Sigmoid colon (tissue), 4 donors: ENCODE results near the gene CCDC78.

Experiments
- EP300 ChIP-seq, 4 donors: sonication (generic); formaldehyde crosslinking; IDR thresholded peaks; one replicate each; pipeline ENCODE4 v1.6.1; 2017; ENCODE audit warnings: antibody characterized with exemption in 4 of 4
- POLR2A ChIP-seq, 2 donors: fragments of 450-650 bp; IDR thresholded peaks; one replicate each; pipeline ENCODE4 v1.6.1; 2016; ENCODE audit warnings: antibody characterized with exemption in 2 of 2, mild to moderate bottlenecking in 2 of 2, moderate library complexity in 2 of 2
- POLR2AphosphoS5 ChIP-seq, 4 donors: sonication (generic); formaldehyde crosslinking; IDR thresholded peaks; one replicate each; pipeline ENCODE4 v1.6.1; 2017; ENCODE audit warnings: antibody characterized with exemption in 4 of 4
- TF ChIP-seq, protein P1 (sequence below), 4 experiments: fragments of 450-650 bp in 3 of 4; fragments of 200-600 bp in 1 of 4; IDR thresholded peaks; one replicate each; pipeline ENCODE4 v1.5.1; 2016 to 2019; ENCODE audit warnings: antibody characterized with exemption in 4 of 4, mild to moderate bottlenecking in 3 of 4, moderate library complexity in 2 of 4

DNA sequence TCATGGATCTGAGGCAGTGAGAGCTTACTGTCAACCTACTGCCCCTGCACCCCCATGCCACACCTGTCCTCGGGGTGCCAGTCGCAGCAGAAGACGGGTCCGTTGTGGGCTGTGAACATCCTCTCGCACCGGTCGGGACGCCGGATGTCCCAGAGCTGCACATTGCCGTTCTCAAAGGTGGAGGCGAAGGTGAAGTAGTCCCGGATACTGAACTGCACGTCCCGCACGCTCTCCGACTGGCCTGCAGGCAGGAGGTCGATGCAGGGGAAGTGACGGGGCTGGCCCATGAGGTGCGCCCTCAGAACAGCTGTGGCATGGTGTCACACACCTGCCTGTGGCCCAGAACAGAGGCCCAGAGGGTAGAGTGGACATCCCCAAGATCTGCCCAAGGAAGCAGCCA, 38.7 kb downstream of the CCDC78 start:
- TF ChIP-seq EP300 (IDR thresholded peaks at IDR 0.05), result no peak
- TF ChIP-seq POLR2AphosphoS5 (IDR thresholded peaks at IDR 0.05), result no peak
- TF ChIP-seq, protein P1, sequence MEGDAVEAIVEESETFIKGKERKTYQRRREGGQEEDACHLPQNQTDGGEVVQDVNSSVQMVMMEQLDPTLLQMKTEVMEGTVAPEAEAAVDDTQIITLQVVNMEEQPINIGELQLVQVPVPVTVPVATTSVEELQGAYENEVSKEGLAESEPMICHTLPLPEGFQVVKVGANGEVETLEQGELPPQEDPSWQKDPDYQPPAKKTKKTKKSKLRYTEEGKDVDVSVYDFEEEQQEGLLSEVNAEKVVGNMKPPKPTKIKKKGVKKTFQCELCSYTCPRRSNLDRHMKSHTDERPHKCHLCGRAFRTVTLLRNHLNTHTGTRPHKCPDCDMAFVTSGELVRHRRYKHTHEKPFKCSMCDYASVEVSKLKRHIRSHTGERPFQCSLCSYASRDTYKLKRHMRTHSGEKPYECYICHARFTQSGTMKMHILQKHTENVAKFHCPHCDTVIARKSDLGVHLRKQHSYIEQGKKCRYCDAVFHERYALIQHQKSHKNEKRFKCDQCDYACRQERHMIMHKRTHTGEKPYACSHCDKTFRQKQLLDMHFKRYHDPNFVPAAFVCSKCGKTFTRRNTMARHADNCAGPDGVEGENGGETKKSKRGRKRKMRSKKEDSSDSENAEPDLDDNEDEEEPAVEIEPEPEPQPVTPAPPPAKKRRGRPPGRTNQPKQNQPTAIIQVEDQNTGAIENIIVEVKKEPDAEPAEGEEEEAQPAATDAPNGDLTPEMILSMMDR (IDR thresholded peaks at IDR 0.05), result no peak
- TF ChIP-seq POLR2A (IDR thresholded peaks at IDR 0.05), result no peak
